ENCODE measurements around the gene ICAM1.
A peak's percentile ranks its signal among the peaks of the same experiment; 100 is the strongest.
"Not testable (repeated sequence)": the region's sequence is repeated elsewhere in the genome, so short reads cannot be mapped to it uniquely, and the experiment has no call there.

Gene ICAM1

GRCh38 chr19:10270616-10271394 lies at the start of gene ICAM1:
Gene ICAM1 (plus strand): TSS chr19:10271120. CDS start chr19:10271160, 40 bp downstream.
- peak; percentile 72 for DNase-seq

GRCh38 chr19:10222201-10222890 lies 48.6 kb upstream of the ICAM1 start:
- no peak for DNase-seq

- DNase-seq = no peak
Observed at GRCh38 chr19:10223488-10224213, 47.3 kb upstream of the ICAM1 start.

GRCh38 chr19:10224337-10224736 lies 46.6 kb upstream of the ICAM1 start:
- no peak for DNase-seq

GRCh38 chr19:10226021-10226375 lies 44.9 kb upstream of the ICAM1 start:
- DNase-seq = no peak

- DNase-seq = no peak
Observed at GRCh38 chr19:10226376-10227025, 44.4 kb upstream of the ICAM1 start.

GRCh38 chr19:10227026-10227971 lies 43.6 kb upstream of the ICAM1 start:
- DNase-seq = no peak

- no peak for DNase-seq
Observed at GRCh38 chr19:10228393-10228792, 42.5 kb upstream of the ICAM1 start.

- DNase-seq = peak; percentile 31
Observed at GRCh38 chr19:10228920-10229319, 42.0 kb upstream of the ICAM1 start.

GRCh38 chr19:10230173-10230860 lies 40.6 kb upstream of the ICAM1 start:
- DNase-seq = peak; percentile 34

GRCh38 chr19:10230861-10231611 lies 39.9 kb upstream of the ICAM1 start, which contains the start of gene S1PR2:
Gene S1PR2 (minus strand): TSS chr19:10231331. CDS start chr19:10224905, 6,426 bp downstream.
- peak; percentile 51 for DNase-seq

- no peak for DNase-seq
Observed at GRCh38 chr19:10231612-10232228, 39.2 kb upstream of the ICAM1 start.

GRCh38 chr19:10233946-10234345 lies 37.0 kb upstream of the ICAM1 start:
- DNase-seq = no peak

GRCh38 chr19:10235003-10235402 lies 35.9 kb upstream of the ICAM1 start:
- DNase-seq = no peak

GRCh38 chr19:10235409-10235808 lies 35.5 kb upstream of the ICAM1 start:
- not testable (repeated sequence) for DNase-seq

GRCh38 chr19:10237702-10238101 lies 33.2 kb upstream of the ICAM1 start:
- no peak for DNase-seq

- no peak for DNase-seq
Observed at GRCh38 chr19:10238172-10238783, 32.6 kb upstream of the ICAM1 start.

GRCh38 chr19:10241826-10242449 lies 29.0 kb upstream of the ICAM1 start:
- DNase-seq = not testable (repeated sequence)

- no peak for DNase-seq
Observed at GRCh38 chr19:10243606-10244005, 27.3 kb upstream of the ICAM1 start.

Measured in activated gamma-delta T cell treated with Interleukin-2 at 50 U/mL for 16 hours (primary cell).